SIG-M5 treated with dmso at 0.1 percent for 504 hours (cell line): Measurements from ENCODE around the gene MICALL2.

Experiments
- DNase-seq: peaks from one replicate; lab custom pipeline; 2025; ENCODE audit not compliant: unreplicated experiment; lab: John Stamatoyannopoulos, UW

MICALL2 gene

GRCh38 chr7:1434891-1435670 is 24.2 kb downstream of the MICALL2 start:
- no peak for DNase-seq

GRCh38 chr7:1434165-1434718 is 25.0 kb downstream of the MICALL2 start:
- DNase-seq: no peak

DNA sequence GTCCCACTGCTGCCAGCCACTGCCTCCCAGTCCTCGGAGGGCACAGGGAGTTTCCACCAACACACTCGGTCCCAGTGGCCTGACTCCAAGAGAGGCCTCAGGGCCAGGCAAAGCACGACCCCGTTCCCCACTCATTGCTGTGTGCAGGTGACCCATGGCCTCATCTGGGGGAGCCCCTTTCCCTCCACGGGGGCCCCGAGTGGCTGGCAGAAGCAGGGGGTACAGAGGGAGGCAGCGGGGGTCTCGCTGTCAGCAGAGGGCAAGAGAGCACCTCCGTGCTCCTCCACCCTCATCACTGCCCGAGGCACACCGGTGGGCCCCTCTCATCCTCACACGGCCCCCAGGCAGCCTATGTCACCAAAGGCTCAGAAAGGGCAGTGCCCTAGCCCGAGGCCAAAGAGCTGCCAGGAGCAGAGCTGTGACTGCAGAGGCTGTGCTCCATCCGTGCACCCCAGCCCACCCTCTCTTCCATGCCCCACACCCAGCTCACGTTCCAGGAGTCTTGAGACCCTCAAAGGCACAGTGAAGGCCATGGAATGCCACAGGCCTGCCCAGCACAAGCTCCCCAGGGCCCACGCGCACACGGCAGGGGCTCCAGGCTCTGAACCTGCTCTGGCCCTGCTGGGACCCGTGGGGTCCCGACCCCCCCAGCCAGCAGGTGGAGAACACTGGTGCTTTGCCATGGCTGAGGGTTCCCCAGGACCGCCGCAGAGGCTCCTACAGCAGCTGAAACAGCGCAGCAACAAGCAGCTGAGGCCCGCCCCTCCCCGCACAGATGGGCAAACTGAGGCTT is 25.9 kb downstream of the MICALL2 start:
- DNase-seq: no peak

- DNase-seq: peak; percentile 33
Observed at GRCh38 chr7:1432411-1433082, 26.7 kb downstream of the MICALL2 start.

- no peak for DNase-seq
Observed at GRCh38 chr7:1431634-1432380, 27.5 kb downstream of the MICALL2 start.

GRCh38 chr7:1431226-1431625 is 28.0 kb downstream of the MICALL2 start:
- DNase-seq: no peak

DNA sequence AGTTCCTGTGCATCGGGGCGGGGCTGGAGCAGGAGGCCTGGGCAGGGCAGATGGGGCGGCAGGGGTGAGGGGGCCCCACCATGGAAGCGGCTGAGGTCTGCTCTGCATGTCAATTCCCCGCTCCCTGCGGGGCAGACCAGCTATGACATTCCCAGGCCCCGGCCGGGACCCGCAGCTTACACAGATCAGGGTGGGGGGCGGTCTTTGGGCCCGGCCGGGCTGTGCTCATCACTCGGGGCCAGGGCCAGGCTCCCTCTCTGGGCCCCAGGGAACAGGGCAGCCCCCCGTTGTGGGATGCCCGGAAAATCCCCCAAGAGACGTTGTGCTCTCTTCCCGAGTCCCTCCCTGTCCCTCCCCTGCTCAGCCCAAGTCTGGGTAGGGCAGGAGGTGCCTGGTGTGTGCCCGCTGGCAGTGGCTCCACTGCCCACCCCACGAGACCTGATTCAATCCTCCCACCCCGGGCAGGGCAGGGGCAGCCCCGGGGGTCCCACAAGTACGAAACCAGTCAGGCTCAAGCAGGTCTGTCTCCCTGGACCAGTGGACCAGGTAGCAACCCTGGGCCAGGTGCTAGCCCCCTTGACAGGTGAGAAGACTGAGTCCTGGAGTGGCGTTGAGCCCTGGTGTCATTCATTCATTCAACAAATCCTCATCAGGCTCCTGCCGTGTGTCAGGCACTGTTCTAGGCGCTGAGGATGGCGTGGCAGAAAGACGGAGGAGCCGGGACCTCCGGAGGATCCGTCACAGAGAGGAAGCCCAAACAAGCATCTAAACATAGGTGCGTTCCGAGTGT is 29.0 kb downstream of the MICALL2 start:
- no peak for DNase-seq

GRCh38 chr7:1428941-1429501 is 30.2 kb downstream of the MICALL2 start:
- DNase-seq: no peak

DNA sequence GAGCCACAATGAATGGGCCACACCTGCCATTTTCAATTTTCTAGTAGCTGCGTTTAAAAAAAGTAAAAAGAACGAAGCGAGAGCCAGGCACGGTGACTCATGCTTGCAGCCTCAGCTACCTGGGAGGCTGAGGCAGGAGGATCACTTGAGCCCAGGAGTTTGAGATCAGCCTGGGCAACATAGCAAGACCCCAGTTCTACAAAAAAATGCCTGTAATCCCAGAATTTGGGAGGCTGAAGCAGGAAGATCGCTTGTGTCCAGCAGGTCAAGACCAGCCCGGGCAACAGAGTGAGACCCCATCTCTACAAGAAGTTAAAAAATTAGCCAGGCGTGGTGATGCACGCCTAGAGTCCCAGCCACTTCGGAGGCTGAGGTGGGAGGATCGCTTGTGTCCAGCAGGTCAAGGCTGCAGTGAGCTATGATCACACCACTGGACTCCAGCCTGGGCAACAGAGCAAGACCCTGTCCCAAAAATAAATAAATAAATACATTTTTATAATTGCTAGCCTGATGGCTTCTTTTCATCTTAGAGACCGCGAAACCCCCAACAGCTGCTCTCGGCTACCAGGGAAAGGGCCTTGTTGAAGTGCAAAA is 32.1 kb downstream of the MICALL2 start:
- no peak for DNase-seq

- no peak for DNase-seq
Observed at GRCh38 chr7:1426474-1426873, 32.8 kb downstream of the MICALL2 start.

DNA sequence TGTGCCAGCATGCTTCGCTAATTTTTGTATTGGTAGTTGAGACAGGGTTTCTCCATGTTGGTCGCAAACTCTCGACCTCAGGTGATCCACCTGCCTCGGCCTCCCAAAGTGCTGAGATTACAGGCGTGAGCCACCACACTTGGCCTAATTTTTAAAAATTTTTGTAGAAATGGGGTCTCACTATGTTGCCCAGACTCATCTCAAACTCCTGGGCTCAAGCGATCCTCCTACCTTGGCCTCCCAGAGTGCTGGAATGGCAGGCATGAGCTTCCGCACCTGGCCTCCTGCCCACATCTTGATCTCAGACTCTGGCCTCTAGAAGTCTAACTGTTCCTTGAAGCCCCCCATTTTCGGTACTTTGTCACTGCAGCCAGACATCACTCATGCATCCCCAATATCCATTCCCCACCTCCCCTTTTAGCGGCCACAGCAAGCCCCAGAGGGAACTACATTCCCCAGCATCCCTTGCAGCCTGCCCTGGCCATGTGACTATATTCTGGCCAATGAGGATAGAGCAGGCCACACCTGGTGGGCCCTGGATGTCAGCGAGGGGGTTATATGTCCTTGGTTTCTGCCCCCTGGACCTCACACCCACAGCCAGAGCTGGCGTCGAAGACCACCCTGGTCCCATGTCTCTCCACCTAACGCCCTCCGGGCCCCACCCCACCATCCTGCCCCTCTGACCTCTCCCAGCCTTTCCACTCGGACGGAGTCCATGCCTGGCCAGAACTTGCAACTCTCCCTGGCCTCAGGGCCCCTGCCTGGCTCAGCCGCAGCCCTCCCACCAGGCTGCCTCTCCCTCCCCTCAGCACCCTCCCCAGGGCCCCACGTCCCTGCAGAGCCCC is 33.8 kb downstream of the MICALL2 start:
- DNase-seq: no peak

DNA sequence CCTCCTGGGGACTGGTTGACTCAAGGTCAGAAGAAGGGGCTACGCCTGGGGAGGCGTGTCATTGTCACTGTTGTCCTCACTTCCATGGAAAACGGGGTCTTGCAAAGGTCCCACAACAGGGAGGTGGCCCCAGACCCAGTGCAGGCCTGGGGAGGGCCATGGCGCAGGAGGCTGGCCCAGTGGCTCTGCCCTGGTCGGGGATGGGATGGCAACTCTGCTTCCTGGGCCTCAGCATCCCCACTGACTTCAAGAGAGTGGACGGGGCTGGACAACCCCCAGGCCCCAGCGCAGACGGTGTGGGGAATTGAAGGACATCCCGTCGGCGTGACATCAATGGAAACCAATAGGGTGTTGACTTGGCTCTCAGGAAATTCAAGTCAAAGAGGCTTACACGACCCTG is 35.2 kb downstream of the MICALL2 start:
- no peak for DNase-seq

- DNase-seq: no peak
Observed at GRCh38 chr7:1423264-1423811, 35.9 kb downstream of the MICALL2 start.

GRCh38 chr7:1422512-1423263 is 36.6 kb downstream of the MICALL2 start:
- no peak for DNase-seq

GRCh38 chr7:1421946-1422345 is 37.3 kb downstream of the MICALL2 start:
- no peak for DNase-seq

DNA sequence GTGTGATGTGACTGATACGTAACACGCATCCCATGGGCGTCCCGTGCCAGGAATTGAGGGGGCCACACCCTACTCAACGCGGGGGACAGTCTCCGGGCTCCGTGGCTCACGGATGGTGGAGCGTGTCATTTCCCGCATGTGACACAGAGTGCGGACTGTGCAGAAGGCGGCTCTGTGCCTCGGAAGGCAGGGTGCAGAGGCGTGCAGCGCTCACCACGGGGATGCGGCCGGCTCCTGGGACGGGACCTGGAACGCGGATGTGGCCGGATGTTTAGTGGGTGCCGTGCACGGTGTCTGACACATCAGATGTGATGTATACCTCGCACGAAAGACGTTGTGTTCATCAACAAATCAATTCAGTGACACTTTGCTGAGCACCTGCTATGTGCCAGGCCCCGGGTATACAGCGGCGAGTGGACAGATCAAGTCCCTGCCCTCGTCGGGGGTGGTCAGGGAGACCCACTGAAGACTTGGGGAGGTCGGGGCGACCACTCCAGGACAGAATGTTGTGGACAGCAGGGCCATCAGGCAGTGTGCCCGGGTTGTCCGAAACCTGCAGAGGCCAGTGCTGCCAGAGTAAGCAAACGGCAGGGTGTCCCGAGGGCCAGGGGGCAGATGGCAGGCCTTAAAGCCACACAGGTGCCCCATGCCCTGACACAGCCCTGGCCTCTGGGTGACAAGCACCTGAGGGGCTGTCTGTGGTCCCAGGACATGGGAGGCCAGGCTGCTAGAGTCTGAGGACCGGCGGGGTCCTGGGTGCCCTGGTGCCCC is 38.1 kb downstream of the MICALL2 start:
- no peak for DNase-seq

- DNase-seq: no peak
Observed at GRCh38 chr7:1419688-1420087, 39.6 kb downstream of the MICALL2 start.
